NT2/D1 (cell line): ENCODE data around the gene ALG9.

Experiments used
- SUZ12 ChIP-seq: IDR thresholded peaks from 2 replicates; pipeline ENCODE4 v1.6.1; 2011; ENCODE audit not compliant: insufficient read length, insufficient read depth; ENCODE audit errors: extremely low read depth
- YY1 ChIP-seq: IDR thresholded peaks from 2 replicates; pipeline ENCODE4 v1.6.1; 2011; ENCODE audit not compliant: insufficient read length, insufficient read depth
- ZNF274 ChIP-seq: IDR thresholded peaks from 2 replicates; pipeline ENCODE4 v1.6.1; 2011; ENCODE audit warnings: mild to moderate bottlenecking, low read depth, low read length

DNA sequence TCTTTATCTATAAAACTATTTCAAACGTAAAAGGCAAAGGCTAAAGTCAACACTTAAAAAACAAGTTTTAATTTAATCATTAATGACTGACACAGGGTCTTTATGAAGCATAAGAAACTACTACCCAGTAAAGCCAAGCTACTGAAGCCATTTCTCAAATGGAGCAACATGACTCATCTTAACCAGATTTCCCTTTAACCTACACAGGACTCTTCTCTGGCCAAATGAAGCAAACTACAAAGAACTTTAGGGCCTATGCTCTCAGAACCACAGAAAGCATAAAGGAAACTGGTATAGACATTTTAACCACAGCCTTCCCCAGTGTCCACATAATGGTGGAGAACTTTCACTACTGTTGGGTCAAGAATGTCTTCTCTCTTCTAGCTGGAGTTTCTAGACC lies 34.7 kb downstream of the ALG9 start:
- TF ChIP-seq ZNF274 = no peak
- no peak for TF ChIP-seq YY1
- TF ChIP-seq SUZ12 = no peak
